Measurements from ENCODE around the gene SHMT2. TPM values are rescaled to one million over a fixed set of nuclear protein-coding genes. Genes with fewer than 3 reads are reported as not detected.

SHMT2 gene
- total and polyA plus RNA-seq, 5 experiments from 2014 or later = 27.3 to 45.3 (median 31.2) TPM

DNA sequence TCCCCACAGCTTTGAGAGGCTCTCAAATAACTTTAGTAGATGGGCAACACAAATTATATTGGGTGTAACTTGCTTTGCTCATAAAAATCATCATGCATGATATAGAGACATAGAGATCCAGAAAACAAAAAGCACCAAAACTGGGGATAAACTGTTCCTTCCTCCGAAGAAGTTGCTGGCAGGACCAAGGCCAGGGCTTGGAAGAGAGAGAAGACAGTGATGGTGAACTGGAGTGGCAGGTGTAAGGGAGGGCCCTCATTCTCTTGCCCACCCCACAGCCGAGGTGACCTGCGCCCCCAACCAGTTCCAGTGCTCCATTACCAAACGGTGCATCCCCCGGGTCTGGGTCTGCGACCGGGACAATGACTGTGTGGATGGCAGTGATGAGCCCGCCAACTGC, 28.3 kb upstream of the SHMT2 start:
- H3K4me1 Mint-ChIP-seq = peaks cover 0 to 2% (median 0%) of the 10 kb centered on the region in 4 donors
- peaks cover 0 to 2% (median 0%) of the 10 kb centered on the region in 3 donors for H3K36me3 Mint-ChIP-seq
- ATAC-seq = no peak
- no peaks in the 10 kb centered on the region for H3K27me3 Mint-ChIP-seq
- no peak overlapping the region for H3K4me3 Mint-ChIP-seq
- POLR2A ChIA-PET = no interaction called here
- H3K9me3 Mint-ChIP-seq = no peaks in the 10 kb centered on the region
- no peak for DNase-seq
- H3K27ac Mint-ChIP-seq = no peak overlapping the region

DNA sequence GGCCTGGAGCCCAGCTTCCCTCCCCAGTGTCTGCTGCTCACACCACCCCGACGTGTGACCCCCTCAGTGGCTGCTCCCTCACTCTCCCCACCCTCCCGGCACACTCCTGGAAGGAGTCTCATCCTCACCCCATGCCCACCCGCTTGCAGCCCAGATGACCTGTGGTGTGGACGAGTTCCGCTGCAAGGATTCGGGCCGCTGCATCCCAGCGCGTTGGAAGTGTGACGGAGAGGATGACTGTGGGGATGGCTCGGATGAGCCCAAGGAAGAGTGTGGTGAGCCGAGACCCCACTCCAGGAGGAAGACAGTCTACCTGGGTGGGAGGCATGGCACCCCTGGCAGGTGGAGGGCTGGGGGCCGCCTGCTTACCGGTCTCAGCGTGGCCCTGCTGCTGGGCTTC, 27.9 kb upstream of the SHMT2 start:
- no peak overlapping the region for H3K27ac Mint-ChIP-seq
- H3K9me3 Mint-ChIP-seq = no peaks in the 10 kb centered on the region
- no peak overlapping the region for H3K4me3 Mint-ChIP-seq
- H3K4me1 Mint-ChIP-seq = peaks cover 0 to 2% (median 0%) of the 10 kb centered on the region in 4 donors
- H3K36me3 Mint-ChIP-seq = peaks cover 0 to 2% (median 0%) of the 10 kb centered on the region in 3 donors
- POLR2A ChIA-PET = no interaction called here
- no peaks in the 10 kb centered on the region for H3K27me3 Mint-ChIP-seq
- DNase-seq (no peak), ATAC-seq (no peak)

DNA sequence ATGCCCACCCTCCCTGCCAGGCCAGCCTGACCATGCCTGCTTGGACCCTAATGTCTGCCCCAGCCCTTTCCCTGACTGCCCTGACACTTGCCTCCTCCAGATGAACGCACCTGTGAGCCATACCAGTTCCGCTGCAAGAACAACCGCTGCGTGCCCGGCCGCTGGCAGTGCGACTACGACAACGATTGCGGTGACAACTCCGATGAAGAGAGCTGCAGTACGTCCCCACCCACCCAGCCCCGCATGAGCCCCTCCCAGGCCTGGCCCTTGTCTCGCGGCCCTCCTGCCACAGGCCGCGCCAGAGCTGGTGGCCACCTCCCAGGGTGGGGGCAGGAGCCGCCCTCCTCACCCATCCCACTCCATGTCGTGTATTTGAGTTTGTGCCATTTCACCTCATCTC, 27.2 kb upstream of the SHMT2 start:
- peaks cover 0 to 2% (median 0%) of the 10 kb centered on the region in 3 donors for H3K36me3 Mint-ChIP-seq
- H3K27ac Mint-ChIP-seq = no peak overlapping the region
- ATAC-seq = no peak
- no peak overlapping the region for H3K4me3 Mint-ChIP-seq
- H3K4me1 Mint-ChIP-seq = peaks cover 0 to 2% (median 0%) of the 10 kb centered on the region in 4 donors
- no peaks in the 10 kb centered on the region for H3K9me3 Mint-ChIP-seq
- no peaks in the 10 kb centered on the region for H3K27me3 Mint-ChIP-seq
- no peak for DNase-seq
- POLR2A ChIA-PET = no interaction called here

DNA sequence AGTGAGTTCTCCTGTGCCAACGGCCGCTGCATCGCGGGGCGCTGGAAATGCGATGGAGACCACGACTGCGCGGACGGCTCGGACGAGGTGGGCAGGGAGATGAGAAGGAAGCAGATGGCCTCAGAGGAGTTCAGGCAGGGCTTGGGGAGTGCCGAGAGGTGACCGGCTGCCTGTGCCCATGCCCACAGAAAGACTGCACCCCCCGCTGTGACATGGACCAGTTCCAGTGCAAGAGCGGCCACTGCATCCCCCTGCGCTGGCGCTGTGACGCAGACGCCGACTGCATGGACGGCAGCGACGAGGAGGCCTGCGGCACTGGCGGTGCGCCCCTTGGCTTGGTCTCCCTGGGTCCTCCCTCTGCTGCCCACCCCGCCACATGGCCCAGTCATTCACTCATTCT, 26.3 kb upstream of the SHMT2 start:
- H3K4me1 Mint-ChIP-seq = peaks cover 0 to 2% (median 0%) of the 10 kb centered on the region in 4 donors
- no peak overlapping the region for H3K27ac Mint-ChIP-seq
- POLR2A ChIA-PET = no interaction called here
- H3K27me3 Mint-ChIP-seq = no peaks in the 10 kb centered on the region
- no peaks in the 10 kb centered on the region for H3K36me3 Mint-ChIP-seq
- DNase-seq (no peak), ATAC-seq (no peak)
- H3K9me3 Mint-ChIP-seq = no peaks in the 10 kb centered on the region
- no peak overlapping the region for H3K4me3 Mint-ChIP-seq

DNA sequence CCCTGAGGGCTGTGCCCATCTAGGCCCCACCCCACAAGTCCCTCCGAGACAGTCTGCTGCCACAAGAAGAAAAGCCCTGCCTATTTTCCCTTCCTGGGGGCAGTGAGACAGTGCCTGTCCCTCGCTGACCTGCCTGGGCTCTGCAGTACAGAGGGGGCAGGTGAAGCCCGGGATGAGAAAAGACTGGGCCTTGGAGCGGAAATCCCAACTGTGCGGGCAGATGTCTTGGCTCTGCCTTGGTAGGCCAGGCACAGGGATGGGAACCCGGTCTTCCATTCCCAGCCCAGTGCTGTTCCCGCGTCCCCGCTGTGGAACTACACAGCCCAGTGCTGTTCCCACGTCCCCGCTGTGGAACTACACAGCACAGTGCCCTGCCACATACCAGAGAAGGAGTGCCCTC, 25.7 kb upstream of the SHMT2 start:
- Mint-ChIP-seq H3K4me3 (no peak overlapping the region), H3K36me3 (no peaks in the 10 kb centered on the region)

DNA sequence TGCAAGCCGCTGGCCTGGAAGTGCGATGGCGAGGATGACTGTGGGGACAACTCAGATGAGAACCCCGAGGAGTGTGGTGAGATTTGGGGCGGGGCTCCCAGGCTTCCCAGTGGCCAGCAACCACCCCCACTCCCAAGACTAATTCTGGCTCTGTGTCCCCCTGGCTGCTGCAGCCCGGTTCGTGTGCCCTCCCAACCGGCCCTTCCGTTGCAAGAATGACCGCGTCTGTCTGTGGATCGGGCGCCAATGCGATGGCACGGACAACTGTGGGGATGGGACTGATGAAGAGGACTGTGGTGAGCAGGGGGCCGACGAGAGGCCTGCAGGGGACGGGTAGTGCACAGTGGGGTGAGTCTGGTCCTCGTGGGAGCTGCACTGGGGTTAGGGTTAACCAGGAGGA, 25.1 kb upstream of the SHMT2 start:
- POLR2A ChIA-PET = no interaction called here
- no peaks in the 10 kb centered on the region for H3K9me3 Mint-ChIP-seq
- no peaks in the 10 kb centered on the region for H3K27me3 Mint-ChIP-seq
- H3K27ac Mint-ChIP-seq = no peak overlapping the region
- ATAC-seq (no peak), DNase-seq (no peak)
- H3K4me1 Mint-ChIP-seq = peaks cover 0 to 2% (median 0%) of the 10 kb centered on the region in 4 donors
- no peaks in the 10 kb centered on the region for H3K36me3 Mint-ChIP-seq
- no peak overlapping the region for H3K4me3 Mint-ChIP-seq

More for the DNA sequence above, 25.7 kb upstream of the SHMT2 start:
- Mint-ChIP-seq H3K4me1 (peaks cover 0 to 2% (median 0%) of the 10 kb centered on the region in 4 donors), H3K9me3 (no peaks in the 10 kb centered on the region), H3K27ac (no peak overlapping the region), H3K27me3 (no peaks in the 10 kb centered on the region)
- POLR2A ChIA-PET = no interaction called here
- ATAC-seq = no peak
- no peak for DNase-seq

DNA sequence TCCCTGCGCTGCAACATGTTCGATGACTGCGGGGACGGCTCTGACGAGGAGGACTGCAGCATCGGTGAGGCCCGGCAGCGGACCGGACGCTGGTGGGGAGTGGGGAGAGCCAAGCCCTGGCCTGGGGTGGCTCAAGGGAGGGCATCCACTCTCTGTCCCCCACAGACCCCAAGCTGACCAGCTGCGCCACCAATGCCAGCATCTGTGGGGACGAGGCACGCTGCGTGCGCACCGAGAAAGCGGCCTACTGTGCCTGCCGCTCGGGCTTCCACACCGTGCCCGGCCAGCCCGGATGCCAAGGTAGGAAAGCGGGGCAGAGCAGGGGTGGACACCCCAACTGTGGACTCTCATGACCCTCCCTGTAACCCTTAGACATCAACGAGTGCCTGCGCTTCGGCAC, 24.3 kb upstream of the SHMT2 start:
- ATAC-seq (no peak), DNase-seq (no peak)
- H3K36me3 Mint-ChIP-seq = no peaks in the 10 kb centered on the region
- no peaks in the 10 kb centered on the region for H3K27me3 Mint-ChIP-seq
- H3K4me3 Mint-ChIP-seq = no peak overlapping the region
- H3K9me3 Mint-ChIP-seq = no peaks in the 10 kb centered on the region
- no peak overlapping the region for H3K27ac Mint-ChIP-seq
- H3K4me1 Mint-ChIP-seq = peaks cover 0 to 2% (median 0%) of the 10 kb centered on the region in 4 donors
- POLR2A ChIA-PET = interaction anchor here (0.5 kb wide), 1 partner anchor 1199 kb away, joined by 4 read pairs; no protein-coding TSS in a partner anchor

DNA sequence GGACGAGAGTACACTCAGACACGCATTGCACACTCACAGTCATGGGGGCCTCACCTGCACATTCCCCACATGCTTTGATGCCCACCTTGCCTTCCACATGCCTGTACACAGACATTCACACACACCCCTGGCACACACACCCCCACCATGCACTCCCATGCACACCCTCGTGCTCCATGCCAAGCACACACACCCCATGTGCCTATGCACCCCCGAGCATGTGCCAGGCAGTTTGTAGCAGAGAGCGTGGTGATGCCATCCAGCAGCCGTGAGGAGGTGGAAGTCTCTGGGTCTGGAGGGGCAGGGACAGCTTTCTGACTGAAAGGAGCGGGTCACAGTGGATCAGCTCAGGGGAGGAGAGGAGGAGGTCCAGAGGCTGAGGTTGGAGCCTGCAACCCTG, 23.6 kb upstream of the SHMT2 start:
- POLR2A ChIA-PET = no interaction called here
- Mint-ChIP-seq H3K27ac (no peak overlapping the region), H3K4me1 (peaks cover 0 to 2% (median 0%) of the 10 kb centered on the region in 4 donors), H3K9me3 (no peaks in the 10 kb centered on the region), H3K36me3 (no peaks in the 10 kb centered on the region), H3K4me3 (no peak overlapping the region), H3K27me3 (no peaks in the 10 kb centered on the region)
- DNase-seq (no peak), ATAC-seq (no peak)

DNA sequence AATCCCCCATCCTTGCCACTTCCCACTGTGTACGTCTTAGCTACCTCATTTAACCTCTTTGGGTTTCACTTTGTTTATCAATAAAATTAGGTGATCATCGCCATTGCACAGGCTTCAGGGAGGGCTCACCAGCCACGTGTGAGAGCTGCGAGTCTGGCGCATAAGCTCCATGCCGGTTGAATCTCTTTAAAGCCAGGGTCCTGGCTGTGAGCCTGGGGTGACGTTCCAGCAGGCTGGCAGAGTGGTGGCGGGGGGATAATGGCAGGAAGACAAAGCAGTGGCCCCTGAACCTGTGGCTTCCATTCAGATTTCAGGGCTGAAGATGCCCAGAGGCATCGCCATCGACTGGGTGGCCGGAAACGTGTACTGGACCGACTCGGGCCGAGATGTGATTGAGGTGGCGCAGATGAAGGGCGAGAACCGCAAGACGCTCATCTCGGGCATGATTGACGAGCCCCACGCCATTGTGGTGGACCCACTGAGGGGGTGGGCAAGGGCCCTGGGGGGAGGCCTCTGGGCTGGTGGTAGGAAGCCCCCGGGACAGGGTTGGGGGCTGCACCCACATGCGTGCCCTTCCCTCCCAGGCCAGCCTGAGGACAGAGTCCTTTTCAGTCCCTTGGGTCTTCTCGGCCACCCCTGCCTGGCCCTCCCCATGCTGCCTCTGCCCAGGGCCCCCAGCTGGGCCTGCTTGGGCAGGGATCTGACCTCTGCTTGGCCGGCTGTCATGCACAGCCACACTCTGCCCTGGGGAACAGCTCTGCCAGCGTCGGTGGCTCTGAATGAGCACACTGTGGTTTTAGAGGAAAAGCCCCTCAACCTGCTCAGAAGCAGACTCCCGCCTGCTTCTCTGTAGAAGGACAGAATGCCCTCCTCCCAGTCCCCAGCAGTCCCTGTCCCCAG, 21.5 kb upstream of the SHMT2 start:
- H3K36me3 Mint-ChIP-seq = no peaks in the 10 kb centered on the region
- DNase-seq (no peak), ATAC-seq (no peak)
- no peak overlapping the region for H3K4me3 Mint-ChIP-seq
- H3K9me3 Mint-ChIP-seq = no peaks in the 10 kb centered on the region
- H3K4me1 Mint-ChIP-seq = peaks cover 0 to 3% (median under 1%) of the 10 kb centered on the region in 4 donors
- no peak overlapping the region for H3K27ac Mint-ChIP-seq
- POLR2A ChIA-PET = no interaction called here
- H3K27me3 Mint-ChIP-seq = peaks cover 0 to 4% (median 0%) of the 10 kb centered on the region in 5 donors

DNA sequence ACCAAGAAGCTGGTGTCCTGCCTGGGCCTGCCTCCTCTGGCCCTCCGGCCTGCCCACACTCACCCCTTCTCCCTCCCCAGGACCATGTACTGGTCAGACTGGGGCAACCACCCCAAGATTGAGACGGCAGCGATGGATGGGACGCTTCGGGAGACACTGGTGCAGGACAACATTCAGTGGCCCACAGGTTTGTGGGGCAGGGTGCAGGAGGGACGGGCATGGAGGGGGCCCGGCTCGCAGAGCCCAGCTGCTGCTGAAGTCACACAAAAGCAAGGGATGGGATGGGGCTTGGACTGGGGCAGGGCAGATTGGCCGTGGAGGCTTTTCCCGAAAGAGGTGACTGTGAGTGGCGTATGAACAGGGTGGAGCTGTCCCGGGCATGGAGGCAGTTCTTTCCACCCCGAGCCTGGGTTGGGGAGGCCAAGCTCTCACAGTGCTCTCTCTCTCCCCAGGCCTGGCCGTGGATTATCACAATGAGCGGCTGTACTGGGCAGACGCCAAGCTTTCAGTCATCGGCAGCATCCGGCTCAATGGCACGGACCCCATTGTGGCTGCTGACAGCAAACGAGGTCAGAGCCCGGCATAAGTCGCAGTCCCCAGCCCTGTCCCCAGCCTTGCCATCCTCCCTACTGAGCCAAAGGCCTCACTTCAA, 20.8 kb upstream of the SHMT2 start:
- POLR2A ChIA-PET = no interaction called here
- no peak for ATAC-seq
- no peaks in the 10 kb centered on the region for H3K9me3 Mint-ChIP-seq
- H3K27ac Mint-ChIP-seq = no peak overlapping the region
- no peak for DNase-seq
- H3K4me3 Mint-ChIP-seq = no peak overlapping the region
- peaks cover 6 to 11% (median 6%) of the 10 kb centered on the region in 5 donors for H3K27me3 Mint-ChIP-seq
- H3K36me3 Mint-ChIP-seq = no peaks in the 10 kb centered on the region
- H3K4me1 Mint-ChIP-seq = peaks cover 6 to 8% (median 7%) of the 10 kb centered on the region in 4 donors

DNA sequence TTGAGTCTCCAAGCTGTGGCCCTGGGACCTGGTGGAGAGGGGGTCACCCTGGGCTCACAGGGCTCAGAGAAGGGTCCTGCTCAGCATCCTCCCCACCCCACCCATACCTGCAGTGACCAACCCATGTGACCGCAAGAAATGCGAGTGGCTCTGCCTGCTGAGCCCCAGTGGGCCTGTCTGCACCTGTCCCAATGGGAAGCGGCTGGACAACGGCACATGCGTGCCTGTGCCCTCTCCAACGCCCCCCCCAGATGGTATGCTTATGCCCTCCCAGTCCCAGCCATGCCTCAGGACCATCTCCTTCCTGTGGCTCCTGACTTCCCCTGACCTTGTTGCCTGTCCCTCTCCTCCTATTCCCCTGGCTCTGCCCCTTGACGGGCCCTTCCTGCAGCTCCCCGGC, 19.6 kb upstream of the SHMT2 start:
- H3K4me1 Mint-ChIP-seq = peaks cover 15 to 20% (median 18%) of the 10 kb centered on the region in 4 donors
- no peak overlapping the region for H3K27ac Mint-ChIP-seq
- POLR2A ChIA-PET = no interaction called here
- no peaks in the 10 kb centered on the region for H3K9me3 Mint-ChIP-seq
- no peak overlapping the region for H3K4me3 Mint-ChIP-seq
- DNase-seq (no peak), ATAC-seq (no peak)
- H3K27me3 Mint-ChIP-seq = peaks cover 16 to 22% (median 17%) of the 10 kb centered on the region in 5 donors
- H3K36me3 Mint-ChIP-seq = no peaks in the 10 kb centered on the region

DNA sequence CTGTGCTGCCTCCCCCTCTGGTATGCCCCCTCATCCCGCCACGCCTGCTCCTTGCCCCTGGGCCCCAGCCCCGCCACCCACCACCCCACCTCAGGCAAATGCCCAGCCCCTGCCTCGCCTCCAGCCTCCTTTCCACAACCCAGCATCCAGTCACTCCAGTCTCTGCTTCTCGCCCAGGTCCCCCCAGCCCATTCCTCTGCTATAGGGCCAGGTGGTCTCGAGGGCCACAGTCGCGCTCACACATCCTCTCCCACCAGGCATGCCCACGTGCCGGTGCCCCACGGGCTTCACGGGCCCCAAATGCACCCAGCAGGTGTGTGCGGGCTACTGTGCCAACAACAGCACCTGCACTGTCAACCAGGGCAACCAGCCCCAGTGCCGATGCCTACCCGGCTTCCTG, 19.1 kb upstream of the SHMT2 start:
- ATAC-seq (no peak), DNase-seq (no peak)
- peaks cover 0 to 2% (median 0%) of the 10 kb centered on the region in 3 donors for H3K36me3 Mint-ChIP-seq
- POLR2A ChIA-PET = no interaction called here
- no peaks in the 10 kb centered on the region for H3K9me3 Mint-ChIP-seq
- peaks cover 20 to 28% (median 23%) of the 10 kb centered on the region in 5 donors for H3K27me3 Mint-ChIP-seq
- peaks cover 19 to 24% (median 23%) of the 10 kb centered on the region in 4 donors for H3K4me1 Mint-ChIP-seq
- H3K4me3 Mint-ChIP-seq = no peak overlapping the region
- H3K27ac Mint-ChIP-seq = no peak overlapping the region

DNA sequence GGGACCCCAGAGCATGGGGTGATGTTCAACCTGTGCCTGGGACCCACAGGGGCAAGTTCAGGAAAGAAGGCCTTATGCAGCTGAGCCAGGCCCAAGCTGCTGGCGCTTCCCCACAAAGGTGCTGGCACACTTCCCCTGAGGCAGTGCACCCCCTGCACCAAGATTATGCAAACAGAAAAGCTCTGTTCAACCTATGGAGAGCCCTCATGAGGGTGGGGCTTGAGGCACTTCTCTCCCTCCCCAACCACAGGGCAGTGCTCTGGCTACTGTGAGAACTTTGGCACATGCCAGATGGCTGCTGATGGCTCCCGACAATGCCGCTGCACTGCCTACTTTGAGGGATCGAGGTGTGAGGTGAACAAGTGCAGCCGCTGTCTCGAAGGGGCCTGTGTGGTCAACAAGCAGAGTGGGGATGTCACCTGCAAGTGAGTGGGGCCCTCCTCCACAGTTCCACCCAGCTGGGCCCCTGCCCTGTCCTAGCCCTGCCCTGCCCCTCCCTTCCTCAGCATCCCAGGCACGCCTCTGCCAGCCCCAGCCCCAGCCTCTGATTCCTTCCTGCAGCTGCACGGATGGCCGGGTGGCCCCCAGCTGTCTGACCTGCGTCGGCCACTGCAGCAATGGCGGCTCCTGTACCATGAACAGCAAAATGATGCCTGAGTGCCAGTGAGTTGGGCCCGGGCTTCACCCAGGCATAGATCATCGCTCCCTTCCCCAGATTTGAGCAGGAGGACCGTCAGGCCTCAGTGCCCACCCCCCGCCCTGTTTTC, 18.4 kb upstream of the SHMT2 start:
- POLR2A ChIA-PET = no interaction called here
- Mint-ChIP-seq H3K4me1 (peaks cover 24 to 30% (median 30%) of the 10 kb centered on the region in 4 donors), H3K36me3 (peaks cover 0 to 2% (median 0%) of the 10 kb centered on the region in 3 donors), H3K27me3 (peaks cover 25 to 34% (median 29%) of the 10 kb centered on the region in 5 donors), H3K9me3 (no peaks in the 10 kb centered on the region), H3K27ac (no peak overlapping the region), H3K4me3 (no peak overlapping the region)
- ATAC-seq (no peak), DNase-seq (no peak)
